Motor neuron (in vitro differentiated cells): Measurements from ENCODE around the gene PDXK. TPM values are rescaled to one million over a fixed set of nuclear protein-coding genes. Genes with fewer than 3 reads are reported as not detected.
A peak's percentile ranks its signal among the peaks of the same experiment; 100 is the strongest.

Experiments used
- ATAC-seq, 8 experiments: fragments of 200-7000 bp; cut with Tn5 transposase; replicated peaks in 6 of 8; 2 replicates each; pipeline ENCODE4 v1.8.0; 2021; ENCODE audit warnings: mild to moderate bottlenecking in 8 of 8, moderate library complexity in 8 of 8
- H3K27ac ChIP-seq, 2 donors: fragments of 250-450 bp; sonication (Bioruptor Pico); 2 replicates each; pipeline ENCODE4 v1.9.0; 2021; ENCODE audit warnings: antibody characterized with exemption in 2 of 2, mild to moderate bottlenecking in 2 of 2, moderate library complexity in 1 of 2
- H3K4me1 ChIP-seq, 2 donors: fragments of 250-450 bp; sonication (Bioruptor Pico); replicated peaks in 1 of 2; 2 replicates each; pipeline ENCODE4 v1.6.1; 2021; ENCODE audit warnings: antibody characterized with exemption in 2 of 2, mild to moderate bottlenecking in 2 of 2, moderate library complexity in 1 of 2
- H3K4me3 ChIP-seq, 5 donors: fragments of 250-450 bp; sonication (Bioruptor Pico); 2 replicates each; pipeline ENCODE4 v1.9.0; 2021; ENCODE audit warnings: antibody characterized with exemption in 5 of 5, mild to moderate bottlenecking in 5 of 5, moderate library complexity in 4 of 5
- WGBS, 10 experiments: fragments of 450-650 bp; shearing (Covaris generic); methylation state at CpG; one replicate each; pipeline ENCODE4 v1.0.0; 2022; 5-methylcytosine and 5-hydroxymethylcytosine counted together
- in situ Hi-C, 9 experiments: fragments of 400-800 bp; cut with MboI; loops; one replicate each; pipeline ENCODE4 v1.15.0; 2021; ENCODE audit warnings: low sequenced_read_pairs in 9 of 9, low pct_unique_long_range_greater_than_20kb in 2 of 9; ENCODE audit not compliant: unreplicated experiment in 9 of 9
- total RNA-seq, 8 experiments: library from RNA; unstranded; fragments of 300-600 nt; gene quantifications; 2 replicates each; pipeline versions ENCODE4 v1.2.3 to v1.2.4, GENCODE V29; 2022

Gene PDXK
- total RNA-seq, 8 experiments from 2014 or later, result 17.8 to 71.7 (median 41.7) TPM

DNA sequence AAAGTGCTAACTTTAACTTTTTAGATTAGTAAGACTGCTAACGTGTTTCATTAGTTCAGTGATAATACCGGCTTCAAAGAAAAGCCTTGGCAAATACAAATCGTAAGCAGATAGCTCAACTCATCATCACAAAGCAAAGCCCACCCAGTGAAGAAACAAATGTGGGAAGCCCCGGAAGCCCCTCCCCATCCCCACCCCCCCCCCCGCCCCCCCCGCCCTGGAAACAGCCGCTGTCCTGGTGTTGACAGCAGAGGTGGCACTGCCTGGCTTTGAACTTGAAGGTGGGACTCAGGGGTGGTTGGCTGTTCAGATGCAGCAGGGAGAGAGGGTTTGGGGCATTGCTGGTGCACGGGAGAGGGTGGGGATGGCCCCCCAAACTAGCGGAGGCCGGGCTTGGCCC lies 14.1 kb downstream of the PDXK start:
- 17 to 100% (median 73%) methylated on average over 1 to 3 of the region's 10 CpGs; no CpG with 5 or more reads in 4 of the 10 experiments for WGBS, 10 experiments
- H3K4me3 ChIP-seq, result no peak overlapping the region
- peaks cover 9 to 14% of the 10 kb centered on the region in 2 donors for H3K4me1 ChIP-seq
- no peak overlapping the region for H3K27ac ChIP-seq
- in situ Hi-C loops, result no loop called here
- no peak for ATAC-seq

DNA sequence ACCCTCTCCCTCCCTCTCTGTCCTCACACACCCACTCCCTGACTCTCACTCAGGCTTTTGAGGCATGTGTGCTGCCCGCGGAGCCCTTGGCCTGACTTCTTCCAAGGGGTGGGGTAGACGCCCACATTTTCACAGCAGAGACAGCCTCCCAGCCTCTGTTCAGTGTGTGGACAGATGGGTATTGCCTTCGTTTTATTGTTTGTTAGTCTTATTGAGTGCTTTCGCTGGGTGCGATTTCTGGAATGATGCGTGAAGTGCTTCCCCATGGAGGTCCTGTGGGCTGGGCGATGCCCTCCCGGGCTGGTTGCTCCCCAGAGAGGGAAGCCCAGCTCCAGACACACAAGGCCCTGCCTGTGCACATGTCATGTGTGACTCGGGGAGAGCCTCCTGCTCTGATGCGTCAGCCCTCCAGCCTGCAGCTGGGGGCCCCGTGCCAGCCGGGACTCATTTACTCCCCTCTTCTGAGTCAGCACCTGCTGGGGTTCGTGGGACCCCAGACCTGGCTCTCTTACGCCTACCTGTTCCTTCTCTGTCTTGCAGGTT lies 14.7 kb downstream of the PDXK start:
- H3K27ac ChIP-seq, result no peak overlapping the region
- 30 to 80% (median 73%) methylated on average over 1 to 3 of the region's 15 CpGs; no CpG with 5 or more reads in 5 of the 10 experiments for WGBS, 10 experiments
- H3K4me1 ChIP-seq, result peaks cover 8 to 12% of the 10 kb centered on the region in 2 donors
- in situ Hi-C loops, result no loop called here
- H3K4me3 ChIP-seq, result no peak overlapping the region
- peak in 5 of 8 experiments; percentile 13 to 73 (median 31) for ATAC-seq

DNA sequence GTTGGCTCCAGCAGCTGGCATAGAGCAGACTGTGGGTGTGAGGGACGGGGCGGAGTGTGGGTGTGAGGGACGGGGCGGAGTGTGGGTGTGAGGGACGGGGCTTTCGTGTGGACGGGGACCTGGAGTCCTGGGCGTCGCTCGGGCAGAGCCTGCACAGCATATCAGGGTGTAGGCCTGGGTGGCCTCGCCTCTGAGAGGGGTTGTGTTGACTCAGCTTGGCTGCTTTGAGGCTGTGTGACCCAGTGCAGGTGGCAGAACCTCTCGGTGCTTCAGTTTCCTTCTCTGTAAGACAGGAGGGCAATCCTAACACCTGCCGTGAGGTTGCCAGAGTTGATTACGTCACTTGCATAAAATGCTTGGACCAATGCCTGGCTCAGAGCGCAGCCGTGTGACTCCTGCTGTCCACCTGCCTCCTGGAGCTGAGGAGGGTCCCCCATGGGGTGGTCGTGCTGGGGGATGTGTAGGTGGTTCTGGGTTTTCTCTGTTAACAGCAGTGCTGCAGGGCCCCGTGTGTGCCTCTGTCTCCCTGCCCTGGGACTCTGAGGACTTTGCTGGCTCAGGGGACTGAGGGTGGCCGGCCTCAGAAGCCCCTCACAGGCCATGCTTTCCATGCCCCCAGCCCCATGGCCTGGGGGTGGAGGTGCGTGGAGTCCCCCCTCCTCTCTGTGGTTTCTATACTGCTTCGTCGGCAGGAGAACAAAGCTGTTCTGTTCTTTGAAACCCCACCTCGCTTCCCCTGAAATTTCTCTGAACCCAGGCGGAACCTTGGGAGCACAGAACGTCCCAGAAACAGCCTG lies 15.4 kb downstream of the PDXK start:
- Histone ChIP-seq H3K4me3 (no peak overlapping the region), H3K4me1 (peaks cover 8 to 12% of the 10 kb centered on the region in 2 donors), H3K27ac (no peak overlapping the region)
- 20 to 100% (median 73%) methylated on average over 1 to 10 of the region's 25 CpGs; no CpG with 5 or more reads in 3 of the 10 experiments for WGBS, 10 experiments
- ATAC-seq, result peak in 4 of 8 experiments; percentile 7 to 76 (median 70)
- in situ Hi-C loops, result no loop called here

DNA sequence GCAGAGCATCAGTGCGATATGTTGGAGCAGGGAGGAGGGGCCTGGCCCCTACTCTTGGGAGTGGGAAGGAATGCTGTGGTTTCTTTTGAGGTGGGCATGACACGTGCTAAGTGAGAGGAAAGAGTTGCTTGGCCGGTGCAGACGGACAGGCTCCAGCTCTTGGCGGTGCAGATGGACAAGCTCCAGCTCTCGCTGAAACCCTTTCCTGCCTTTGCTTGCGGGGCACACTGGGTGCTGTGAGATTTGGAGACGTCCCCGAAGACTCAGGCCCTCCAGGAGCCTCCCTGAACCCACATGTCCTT lies 15.9 kb downstream of the PDXK start:
- no peak overlapping the region for H3K27ac ChIP-seq
- H3K4me1 ChIP-seq, result peaks cover 2 to 6% of the 10 kb centered on the region in 2 donors
- in situ Hi-C loops, result no loop called here
- no peak for ATAC-seq
- WGBS, 10 experiments, result 85 to 98% (median 93%) methylated on average over 2 to 5 of the region's 9 CpGs; no CpG with 5 or more reads in 6 of the 10 experiments
- no peak overlapping the region for H3K4me3 ChIP-seq

DNA sequence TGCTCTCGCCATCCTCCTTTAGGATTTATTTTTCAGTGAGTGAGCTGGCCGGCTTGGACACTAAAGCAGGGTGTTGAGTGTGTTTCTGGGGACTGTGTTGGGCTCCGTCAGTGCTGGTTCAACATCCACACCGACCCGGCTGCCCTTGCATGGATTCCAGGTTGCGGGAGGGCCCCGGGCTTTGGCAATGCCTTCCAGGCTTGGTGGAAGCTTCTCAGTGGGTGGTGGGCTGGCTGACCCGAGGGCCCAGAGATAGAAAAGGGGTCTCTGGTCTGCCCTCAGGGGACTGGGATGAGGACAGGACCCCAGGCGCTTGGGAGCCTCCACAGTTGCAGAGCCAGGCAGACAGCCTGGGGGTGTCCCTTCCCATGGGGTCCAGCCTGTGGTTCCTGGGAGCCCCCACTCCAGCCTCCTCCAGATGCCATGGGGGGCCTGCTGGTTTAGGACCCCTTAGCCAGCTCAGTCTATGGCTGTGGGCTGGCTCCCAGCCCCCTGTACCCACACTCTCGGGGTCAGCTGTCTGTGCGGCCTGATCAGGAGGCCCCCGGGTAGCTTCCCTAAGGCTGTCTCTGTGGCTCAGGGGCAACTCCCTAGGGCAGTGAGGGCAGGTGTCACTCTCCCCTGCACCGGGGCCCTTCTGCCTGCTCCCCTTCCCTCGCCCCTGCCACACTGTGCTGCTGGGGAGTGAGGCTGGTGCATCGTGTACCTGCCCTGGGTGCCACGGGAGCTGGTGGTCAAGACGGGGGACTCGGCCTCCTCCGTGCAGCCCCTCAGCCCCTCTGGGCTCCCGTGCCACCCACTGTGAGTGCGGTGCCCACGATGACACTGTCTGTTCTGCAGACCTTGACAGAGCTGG lies 16.5 kb downstream of the PDXK start:
- no peak overlapping the region for H3K27ac ChIP-seq
- in situ Hi-C loops, result no loop called here
- ATAC-seq, result no peak
- H3K4me3 ChIP-seq, result no peak overlapping the region
- peaks cover 0 to 4% of the 10 kb centered on the region in 2 donors for H3K4me1 ChIP-seq
- 80 to 100% (median 91%) methylated on average over 1 to 7 of the region's 22 CpGs; no CpG with 5 or more reads in 2 of the 10 experiments for WGBS, 10 experiments

DNA sequence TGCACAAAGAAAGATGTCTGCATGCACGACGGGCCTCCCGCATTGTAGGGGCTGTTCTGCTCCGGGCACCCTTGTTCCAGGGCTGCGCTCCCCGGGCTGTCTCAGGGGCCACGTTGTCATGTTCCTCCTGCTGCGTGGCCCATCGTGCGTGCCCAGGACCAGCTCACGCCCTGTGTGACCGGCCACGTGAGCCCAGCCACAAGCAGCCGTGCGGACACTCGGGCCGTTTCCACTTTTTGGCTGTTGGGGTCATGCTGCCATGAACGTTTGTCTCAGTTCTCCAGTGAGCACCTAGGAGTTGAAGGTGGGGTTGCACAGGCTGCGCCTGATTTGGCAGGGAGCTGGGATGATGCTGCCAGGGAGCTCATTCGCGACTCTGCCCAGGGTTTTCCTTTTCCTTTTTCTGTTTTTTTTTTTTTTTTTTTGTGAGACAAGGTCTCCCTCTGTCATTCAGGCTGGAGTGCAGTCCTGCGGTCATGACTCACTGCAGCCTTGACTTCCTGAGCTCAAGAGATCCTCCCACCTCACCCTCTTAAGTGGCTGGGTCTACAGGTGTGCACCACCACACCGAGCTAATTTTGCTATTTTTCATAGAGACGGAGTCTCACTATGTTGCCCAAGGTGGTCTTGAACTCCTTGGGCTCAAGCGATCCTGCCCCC lies 17.4 kb downstream of the PDXK start:
- in situ Hi-C loops, result no loop called here
- no peak overlapping the region for H3K4me3 ChIP-seq
- no peak overlapping the region for H3K27ac ChIP-seq
- H3K4me1 ChIP-seq, result peaks cover 3 to 4% of the 10 kb centered on the region in 2 donors
- ATAC-seq, result no peak
- WGBS, 10 experiments, result 84 to 100% (median 97%) methylated on average over 1 to 24 of the region's 25 CpGs; no CpG with 5 or more reads in 1 of the 10 experiments

DNA sequence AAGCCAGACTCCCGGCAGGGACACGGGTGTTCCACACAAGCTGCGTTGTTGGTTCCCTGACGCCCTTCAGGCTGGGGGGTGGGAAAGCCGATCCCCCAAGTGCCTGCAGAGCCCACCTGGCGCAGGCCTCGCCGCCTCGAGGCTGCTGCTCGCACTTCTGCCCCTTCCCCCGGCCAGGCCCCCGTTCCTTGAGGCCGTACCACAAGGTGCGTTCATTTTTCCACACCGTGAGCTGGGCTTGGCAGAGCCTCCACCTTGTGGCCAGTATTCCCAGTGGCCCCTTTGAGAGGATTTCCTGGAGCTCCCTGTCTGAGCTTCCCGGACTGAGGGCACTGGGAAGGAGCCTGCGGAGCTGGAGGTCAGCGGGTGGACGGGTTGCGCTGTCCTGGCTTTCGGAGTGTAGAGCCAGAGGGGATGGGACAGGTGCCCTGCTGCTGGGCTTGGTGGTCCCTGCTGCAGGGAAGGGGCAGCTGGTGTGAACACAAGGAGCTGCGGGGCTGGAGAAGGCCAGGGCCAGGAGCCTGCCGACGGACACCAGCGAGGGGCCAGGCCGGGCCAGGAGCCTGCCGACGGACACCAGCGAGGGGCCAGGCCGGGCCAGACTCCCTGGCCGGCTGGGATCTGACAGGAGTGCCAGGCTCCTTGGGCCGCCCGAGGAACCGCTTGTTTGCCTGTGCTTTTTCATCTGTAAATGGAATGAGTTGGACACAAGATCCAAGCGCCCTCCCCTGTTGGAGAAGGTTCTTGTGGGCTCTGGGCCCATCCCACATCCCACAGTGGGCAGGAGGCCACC lies 18.4 kb downstream of the PDXK start:
- H3K4me1 ChIP-seq, result peaks cover 12 to 14% of the 10 kb centered on the region in 2 donors
- H3K4me3 ChIP-seq, result no peak overlapping the region
- WGBS, 10 experiments, result 92 to 100% (median 93%) methylated on average over 3 to 9 of the region's 35 CpGs; no CpG with 5 or more reads in 5 of the 10 experiments
- in situ Hi-C loops, result no loop called here
- H3K27ac ChIP-seq, result no peak overlapping the region
- ATAC-seq, result no peak

DNA sequence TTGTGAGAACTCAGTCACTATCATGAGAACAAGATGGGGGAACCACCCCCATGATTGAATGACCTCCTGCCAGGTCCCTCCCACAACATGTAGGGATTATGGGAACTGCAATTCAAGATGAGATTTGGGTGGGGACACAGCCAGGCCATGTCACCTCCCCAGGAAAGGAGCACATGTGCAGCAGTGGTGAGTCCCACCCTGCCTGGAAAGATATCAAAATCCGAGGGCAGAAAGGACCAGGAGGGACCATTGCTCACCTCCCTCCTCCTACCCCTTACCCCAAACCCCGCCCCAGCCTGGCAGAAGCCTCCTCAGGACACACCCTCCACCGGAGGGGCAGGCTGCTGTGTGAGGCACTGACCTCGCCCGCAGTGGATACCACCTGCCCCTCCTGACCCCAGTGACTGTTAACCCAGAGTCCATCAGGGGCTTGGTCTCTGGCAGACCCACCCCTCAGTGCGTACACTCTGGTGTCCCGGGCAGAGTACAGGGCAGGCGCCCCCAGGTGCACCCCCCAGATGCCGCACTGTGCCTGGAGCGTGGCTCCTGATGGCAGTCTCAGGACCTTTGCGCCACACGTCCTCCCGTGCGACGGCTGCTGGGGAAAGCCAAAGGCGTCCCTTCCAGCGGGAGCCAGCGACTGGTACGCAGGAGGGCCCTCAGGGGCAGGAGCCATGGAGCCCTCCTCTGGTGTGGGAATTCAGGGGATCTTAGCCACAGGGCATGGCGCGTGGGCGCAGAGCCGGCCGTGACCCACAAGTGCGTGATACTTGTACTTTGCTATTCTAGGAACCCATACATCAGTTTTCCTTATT lies 20.9 kb downstream of the PDXK start:
- in situ Hi-C loops, result no loop called here
- 63 to 100% methylated on average over 1 to 14 of the region's 25 CpGs; no CpG with 5 or more reads in 8 of the 10 experiments for WGBS, 10 experiments

DNA sequence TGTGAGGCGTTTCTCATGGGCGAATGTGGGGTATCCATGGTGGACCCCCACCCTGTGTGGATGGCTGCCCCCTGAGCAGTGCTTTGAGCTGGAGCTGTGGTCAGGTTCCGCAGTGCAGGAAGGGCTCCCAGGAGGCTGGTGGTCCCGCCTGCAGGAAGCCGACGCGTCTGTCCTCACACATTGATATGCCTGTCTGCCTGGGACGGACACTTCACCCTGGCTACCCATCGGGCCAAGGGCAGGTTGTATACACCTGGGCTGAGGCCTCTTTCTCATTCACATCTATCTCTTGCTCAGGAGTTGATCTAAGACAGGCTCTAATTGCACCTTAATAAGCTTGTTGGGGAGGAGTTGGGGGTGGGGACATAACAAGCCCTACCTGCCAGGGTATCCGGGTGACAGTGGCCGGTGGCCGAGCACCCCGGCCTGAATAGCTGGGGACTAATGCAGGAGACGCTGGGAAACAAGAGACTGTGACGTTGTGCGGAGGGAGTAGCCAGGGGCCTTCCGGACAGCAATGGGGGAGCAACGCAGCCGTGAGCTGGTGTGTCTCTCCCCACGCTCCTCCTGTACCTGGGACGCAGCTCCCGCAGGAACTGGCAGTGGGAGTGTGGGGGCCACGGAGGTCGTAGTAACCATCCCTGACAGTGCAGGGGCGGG lies 21.7 kb downstream of the PDXK start:
- Histone ChIP-seq H3K4me3 (peak overlapping the region in 3 of 5 donors; percentile 4 to 30 (median 9)), H3K27ac (peak overlapping the region; percentile 57 to 76), H3K4me1 (peaks cover 12 to 15% of the 10 kb centered on the region in 2 donors)
- peak; percentile 30 to 89 (median 78) for ATAC-seq
- 0 to 100% (median 40%) methylated on average over 1 to 7 of the region's 25 CpGs; no CpG with 5 or more reads in 3 of the 10 experiments for WGBS, 10 experiments
- in situ Hi-C loops, result no loop called here

More for the DNA sequence above, 20.9 kb downstream of the PDXK start:
- peaks cover 12 to 15% of the 10 kb centered on the region in 2 donors for H3K4me1 ChIP-seq
- peak overlapping the region; percentile 57 to 76 for H3K27ac ChIP-seq
- peak overlapping the region in 1 of 5 donors; percentile 30 for H3K4me3 ChIP-seq
- peak; percentile 3 to 81 (median 14) for ATAC-seq

DNA sequence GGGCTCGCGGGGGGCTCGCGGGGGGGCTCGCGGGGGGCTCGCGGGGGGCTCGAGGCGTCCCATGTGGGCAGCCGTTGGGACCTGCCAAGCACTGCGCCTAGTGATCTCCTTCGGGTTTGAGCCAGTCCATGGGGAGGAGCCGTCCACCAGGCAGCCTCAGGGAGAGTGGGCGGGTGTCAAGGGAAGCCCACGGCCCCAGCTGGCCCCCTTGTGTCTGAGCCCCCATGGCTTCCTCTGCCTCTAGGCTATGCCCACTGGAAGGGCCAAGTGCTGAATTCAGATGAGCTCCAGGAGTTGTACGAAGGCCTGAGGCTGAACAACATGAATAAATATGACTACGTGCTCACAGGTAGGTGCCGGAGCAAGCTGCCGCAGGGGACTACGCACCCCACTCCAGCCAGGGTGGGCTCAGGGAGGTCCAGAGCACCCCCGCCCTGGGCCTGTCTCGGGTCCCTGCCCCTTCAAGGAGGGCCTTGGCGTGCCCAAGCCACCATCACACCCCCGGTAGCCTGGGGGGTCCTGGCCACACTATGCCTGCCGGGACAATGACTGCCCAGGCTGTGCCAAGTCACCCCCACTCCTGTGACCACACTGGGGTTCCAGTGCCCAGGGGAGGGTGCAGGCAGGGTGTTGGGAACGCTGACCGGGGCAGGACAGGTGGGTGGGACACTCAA lies 22.6 kb downstream of the PDXK start:
- Histone ChIP-seq H3K4me3 (peak overlapping the region in 4 of 5 donors; percentile 13 to 36 (median 22)), H3K27ac (peak overlapping the region; percentile 77 to 81), H3K4me1 (peaks cover 12 to 15% of the 10 kb centered on the region in 2 donors)
- in situ Hi-C loops, result no loop called here
- ATAC-seq, result peak in 5 of 8 experiments; percentile 14 to 29 (median 23)
- 93% methylated on average over 3 of the region's 28 CpGs; no CpG with 5 or more reads in 9 of the 10 experiments for WGBS, 10 experiments
